NCI-H524 (cell line): Measurements from ENCODE around the gene EPHA6.

Experiments used
- DNase-seq, 2 experiments: peaks; one replicate each; lab custom pipeline; 2025; lab: John Stamatoyannopoulos, UW

The EPHA6 gene

DNA sequence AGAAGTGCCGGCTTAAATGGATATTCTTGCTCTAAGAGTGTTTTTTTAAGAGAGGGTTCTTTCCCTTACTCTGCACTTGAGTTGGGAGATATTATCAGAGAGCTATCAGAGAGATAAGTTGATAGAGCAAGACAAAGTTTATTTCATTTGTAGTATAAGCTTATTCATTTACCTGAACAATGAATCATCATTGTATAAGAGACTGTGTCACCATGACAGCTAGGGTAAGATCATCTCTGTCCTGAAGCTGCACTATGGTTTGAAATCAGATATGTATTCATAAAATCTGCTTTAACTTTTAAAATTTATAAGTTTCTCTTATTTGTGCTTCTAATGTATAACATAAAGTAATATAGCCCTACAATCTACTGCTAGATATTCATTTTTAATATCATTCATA lies 822.1 kb downstream of the EPHA6 start:
- no peak for DNase-seq

DNA sequence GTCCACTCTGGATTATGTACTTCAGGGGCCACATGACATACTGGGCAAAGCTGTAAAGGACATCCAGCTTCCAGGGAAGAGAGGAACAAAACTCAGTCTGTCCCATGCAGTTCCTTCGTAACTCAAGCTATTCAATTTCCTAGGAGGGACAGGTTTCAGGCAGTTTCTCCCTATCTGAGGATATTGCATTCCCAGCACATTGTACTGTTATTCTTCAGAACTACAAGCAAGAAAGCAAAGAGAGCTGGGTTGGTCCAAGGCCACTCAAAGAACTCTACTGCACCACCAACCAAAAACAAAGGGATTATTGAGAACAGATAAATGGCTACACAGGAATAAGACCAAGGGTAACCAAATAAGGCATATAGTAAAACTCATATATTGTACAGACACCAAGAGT lies 832.5 kb downstream of the EPHA6 start:
- DNase-seq = no peak

DNA sequence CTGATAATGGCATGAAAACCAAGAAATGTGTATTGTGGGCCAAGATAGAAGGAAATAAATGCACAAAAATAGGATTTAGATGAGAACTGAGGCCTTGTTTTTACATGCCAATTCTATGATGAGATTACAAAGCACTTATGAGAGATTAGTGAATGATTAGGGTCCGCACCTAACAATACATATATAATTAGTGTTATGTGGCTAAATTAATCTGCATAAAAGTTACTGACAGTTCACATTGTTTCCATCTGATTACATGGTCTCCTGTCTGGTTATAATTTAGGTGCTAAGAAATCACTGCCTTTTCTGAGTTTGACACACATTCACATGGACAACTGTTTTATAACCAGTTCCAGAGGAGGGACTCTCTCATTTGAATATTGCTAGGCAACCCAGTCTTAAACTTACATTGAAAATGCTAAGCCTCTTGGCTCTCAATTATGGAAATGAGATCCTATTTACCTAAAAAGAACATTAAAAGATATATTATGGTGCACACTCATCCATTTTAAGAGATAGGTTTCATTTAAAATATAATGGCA lies 833.1 kb downstream of the EPHA6 start:
- DNase-seq = peak; percentile 42 to 70

DNA sequence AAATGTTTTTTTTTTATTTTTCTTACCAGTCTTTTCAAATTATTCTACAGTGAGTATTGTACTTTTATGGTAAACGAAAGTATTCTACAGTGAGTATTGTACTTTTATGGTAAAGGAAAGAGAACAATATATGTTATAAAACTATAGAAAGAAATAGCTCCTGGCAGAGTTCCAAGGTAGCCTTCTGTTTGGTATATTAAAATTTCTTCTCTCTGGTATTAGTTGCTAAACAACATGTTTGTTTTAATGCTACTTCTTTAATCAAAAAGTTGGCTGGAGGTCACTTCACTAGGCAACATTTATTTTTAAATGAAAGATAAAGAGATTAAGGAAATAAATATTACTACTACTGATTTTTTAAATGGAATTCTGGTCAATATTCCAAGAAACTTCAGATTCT lies 841.6 kb downstream of the EPHA6 start:
- no peak for DNase-seq

DNA sequence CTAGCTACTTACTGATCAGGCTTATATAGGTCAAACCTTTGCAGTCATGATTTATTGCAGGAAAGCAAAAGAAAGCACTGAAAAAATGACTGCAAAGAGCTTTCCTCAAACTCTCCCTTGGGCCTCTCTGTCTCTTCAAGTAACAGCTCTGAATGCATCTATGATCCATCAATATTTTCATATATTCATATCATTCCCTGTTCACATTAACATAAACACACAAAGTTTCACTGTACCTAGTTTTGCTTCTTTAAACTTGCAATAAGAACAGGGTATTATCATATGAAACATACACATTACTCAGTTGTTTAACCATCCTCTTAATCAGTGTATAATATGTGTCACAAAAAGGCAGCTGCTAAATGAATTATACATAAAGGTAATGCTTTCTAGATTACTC lies 842.2 kb downstream of the EPHA6 start:
- DNase-seq = no peak

DNA sequence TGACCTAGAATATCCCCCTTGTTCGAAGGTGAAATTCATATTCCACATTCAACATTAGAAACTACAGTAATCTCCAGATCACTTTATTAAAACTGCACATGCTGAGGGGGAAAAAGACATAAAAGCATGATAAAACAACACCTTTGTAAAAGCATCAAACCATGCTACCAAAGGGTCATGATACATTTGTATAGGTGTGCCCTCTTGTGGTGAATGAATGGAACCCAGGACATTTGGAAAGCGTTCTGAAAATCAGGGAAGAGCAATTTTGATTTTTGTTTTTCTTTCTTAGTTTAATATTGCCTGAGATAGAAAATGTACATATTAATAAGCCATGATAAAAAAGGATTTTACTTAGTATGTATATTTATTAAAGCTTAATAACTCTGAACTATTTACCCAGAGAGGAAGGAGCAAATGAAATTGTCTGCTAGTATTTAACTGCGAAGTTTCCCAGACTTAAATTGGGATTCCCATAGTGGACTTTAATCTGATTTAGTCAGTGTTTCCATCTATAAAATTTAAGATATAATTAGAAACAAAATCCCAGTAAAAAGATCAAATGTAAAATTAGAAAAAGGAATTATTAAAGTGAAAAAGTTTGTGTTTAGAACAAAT lies 844.4 kb downstream of the EPHA6 start:
- DNase-seq = peak; percentile 32 to 82

DNA sequence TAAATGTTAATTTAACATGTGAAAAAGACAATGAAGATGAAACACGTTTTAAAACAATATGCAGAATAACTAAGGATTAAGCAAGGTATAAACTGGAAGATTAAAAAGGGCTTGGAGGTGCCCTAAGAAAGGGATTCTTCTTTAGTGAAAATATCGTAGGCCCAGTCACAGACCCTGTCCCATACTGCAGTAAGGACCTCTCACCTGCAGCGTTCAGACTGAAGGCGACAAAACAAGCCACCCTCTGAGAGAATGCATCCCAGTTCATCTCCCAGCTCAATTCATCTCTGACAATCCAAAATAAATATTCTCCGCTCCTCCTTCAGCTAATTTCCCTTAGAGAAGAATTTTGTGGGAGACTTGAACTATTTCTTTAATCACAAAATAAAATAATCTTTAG lies 847.9 kb downstream of the EPHA6 start:
- DNase-seq = no peak

DNA sequence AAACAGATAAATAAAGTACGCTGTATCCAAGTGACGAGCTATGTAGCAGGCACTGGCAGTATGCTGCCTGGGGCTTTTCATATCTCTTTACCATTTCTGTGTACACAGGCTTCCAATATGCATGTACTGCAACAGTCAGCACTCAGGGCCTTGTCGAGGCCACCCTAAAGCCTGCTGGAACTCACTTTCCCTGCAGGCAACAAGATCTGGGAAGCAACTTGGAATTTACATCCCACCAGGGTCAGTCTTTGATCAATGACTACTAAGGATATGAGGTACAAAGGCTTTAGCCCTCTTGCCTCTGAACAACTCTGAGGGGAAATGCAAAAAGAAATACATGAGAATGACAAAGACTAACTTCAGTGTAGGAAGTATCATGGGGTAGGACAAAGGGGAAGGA lies 848.4 kb downstream of the EPHA6 start:
- no peak for DNase-seq

DNA sequence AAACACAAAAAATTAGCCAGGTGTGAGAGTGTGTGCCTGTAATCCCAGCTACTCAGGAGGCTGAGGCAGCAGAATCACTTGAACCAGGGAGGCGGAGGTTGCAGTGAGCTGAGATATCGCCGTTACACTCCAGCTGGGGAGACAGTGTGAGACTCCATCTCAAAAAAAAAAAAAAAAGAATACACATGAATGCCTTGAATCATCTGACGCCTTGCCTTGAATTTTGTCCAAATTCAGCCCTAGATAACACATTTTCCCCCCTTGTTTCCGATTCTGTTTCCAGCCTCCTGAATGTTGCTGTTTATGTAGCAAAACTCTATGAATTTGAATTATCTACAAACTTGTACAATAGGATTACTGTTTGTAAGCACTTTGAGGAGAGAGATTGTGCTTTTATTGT lies 851.5 kb downstream of the EPHA6 start:
- no peak for DNase-seq

DNA sequence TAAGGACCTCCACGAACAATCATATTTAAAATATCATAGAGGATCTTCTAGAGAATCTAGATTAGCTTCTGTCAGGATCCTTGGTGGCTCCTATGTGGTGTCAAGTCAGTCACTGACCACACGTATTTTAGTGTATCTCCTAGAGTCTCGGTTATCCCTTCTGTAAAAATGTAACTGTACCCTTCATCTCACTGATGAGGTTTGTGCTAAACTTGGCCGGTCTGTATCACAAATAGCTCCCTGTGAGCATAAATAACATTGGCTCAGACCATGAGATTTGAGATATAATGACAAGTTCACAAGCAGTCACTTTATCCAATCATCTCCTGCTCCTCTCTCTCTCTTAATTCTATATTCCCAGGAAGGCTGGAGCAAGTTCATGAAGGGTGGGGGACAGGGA lies 856.6 kb downstream of the EPHA6 start:
- no peak for DNase-seq

DNA sequence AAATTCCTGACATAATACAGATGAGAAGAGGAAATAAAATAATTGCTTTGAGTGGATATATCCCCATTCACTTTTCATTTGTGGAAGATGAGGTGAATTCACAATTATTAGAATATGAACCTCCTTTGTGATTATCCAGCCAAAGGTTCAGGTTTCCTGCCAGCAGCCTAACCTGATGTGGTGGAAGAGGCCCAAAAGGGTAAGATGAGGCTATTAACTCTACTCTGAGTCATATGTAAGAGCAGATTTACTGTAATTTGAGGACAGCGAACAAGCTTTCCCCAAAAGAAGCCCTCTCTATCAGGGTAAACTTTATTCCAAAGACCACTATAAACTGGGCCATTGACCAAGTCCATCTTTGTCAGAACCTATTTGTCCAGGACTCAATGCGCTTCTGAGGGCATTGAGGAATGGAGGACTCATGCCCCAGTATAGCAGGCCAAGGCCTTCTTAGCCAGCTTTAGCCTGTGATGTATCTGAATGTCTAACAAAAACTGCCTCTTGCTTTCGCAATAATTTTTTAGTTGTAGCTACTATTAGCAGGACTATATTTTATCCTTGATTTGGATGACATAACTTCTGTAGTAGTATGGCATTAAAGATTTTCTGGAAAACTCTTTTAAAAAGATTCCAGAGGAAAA lies 859.1 kb downstream of the EPHA6 start:
- no peak for DNase-seq

DNA sequence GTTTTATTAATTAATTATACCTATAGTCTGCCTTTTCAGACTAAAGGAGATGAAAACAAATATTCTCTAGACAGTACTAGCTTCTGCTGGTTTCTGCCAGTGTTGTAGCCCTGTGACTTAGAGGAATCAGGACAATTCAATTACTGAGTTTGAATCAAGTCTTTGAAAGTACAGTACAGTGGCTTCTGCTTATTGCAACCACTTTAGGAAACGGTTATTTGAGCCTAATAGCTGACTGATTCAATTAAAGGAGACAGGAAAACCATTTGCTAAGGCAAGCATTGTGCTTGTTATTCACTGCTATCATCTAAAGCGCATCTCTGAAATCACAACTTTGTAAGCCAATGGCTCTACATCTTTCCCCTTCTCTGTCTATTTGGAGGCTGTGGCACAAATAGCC lies 860.1 kb downstream of the EPHA6 start:
- no peak for DNase-seq

DNA sequence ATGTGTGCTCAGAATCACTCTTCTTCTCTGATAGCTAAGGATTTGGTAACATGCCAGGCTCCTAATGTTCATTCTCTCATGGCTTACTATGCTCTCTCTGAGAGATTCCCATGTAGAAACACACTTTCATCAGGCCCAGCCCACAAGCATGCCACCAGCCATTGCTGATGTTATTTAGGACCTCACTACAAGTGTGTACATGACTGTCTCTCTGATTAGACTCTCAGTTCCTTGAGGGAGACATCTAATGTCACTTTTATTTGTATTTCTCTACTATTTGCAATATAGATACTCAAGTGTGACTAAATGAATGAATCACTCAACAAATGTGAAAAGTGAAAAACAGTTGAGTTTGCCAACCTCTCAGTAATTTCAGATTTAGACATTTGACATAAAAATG lies 865.8 kb downstream of the EPHA6 start:
- no peak for DNase-seq

DNA sequence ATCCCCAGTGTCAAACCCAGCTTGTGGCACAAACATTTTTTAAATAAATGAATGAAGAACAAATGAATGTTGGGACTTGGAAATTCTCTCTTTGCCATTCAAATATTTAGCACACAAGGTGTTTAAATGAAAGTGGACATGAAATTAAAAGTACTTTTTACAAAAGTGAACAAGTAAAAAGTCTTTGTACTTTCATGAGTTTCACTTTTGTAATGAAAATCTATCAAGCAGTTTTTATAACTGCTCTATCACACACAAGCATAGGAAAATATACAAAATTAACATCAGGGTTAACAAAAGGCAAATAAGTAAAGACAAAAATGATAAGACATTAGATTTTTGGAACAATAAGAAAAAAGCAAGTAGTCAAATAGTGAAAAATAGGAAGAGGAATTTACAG lies 866.3 kb downstream of the EPHA6 start:
- no peak for DNase-seq

DNA sequence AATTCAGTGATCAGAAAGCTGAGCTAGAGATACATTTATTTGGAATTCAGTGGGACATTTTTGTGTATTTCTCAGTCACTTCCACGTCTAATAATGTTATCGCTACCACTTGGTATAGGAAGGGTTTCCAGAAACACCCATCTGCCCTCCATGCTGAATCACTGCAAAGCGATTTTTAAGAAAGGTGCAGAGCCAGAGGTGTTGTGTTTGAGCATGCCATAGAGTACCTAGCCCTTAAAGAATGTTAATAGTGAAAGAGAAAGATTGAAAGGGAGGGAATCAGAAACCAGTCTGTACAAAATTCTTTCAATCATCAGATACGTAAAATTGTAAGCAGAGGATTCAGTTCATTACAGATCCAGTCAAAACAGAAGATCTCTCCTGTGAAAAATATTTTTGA lies 870.1 kb downstream of the EPHA6 start:
- no peak for DNase-seq

DNA sequence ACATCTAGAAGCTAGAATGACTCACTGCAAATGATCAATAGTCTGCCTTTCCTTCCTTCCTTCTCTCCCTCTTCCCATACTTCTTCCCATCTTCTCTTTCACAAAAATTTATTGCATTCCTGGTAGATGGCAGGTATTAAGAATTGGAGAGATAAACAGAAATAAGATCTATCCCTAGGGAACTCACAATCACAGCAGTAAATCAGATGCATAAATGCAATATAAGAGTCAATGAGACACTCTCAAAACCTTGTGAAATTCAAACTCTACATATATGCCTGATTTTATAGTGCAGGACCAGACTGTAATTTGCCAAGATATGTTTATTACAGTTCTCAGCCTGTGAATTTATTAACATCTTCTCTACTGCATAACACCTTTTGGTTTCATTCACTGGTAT lies 871.9 kb downstream of the EPHA6 start:
- no peak for DNase-seq

DNA sequence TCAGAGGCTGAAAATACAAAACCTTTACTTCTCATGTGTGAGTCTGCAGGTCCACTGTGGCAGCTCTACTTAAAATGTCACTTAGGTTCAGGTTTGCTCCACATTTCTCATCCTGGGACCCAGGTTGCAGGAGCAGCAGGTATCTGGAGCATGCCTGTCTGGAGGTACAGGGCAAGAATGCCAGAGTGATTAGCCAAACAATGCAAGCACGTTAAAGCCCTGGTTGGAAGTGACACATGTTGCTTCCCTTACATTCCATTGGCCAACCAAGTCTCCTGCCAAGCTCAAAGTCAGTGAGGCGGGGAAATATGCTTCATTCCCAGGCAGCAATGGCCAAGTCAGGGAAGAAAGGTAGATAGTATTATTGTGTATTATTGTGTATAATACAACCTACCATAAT lies 873.3 kb downstream of the EPHA6 start:
- no peak for DNase-seq

DNA sequence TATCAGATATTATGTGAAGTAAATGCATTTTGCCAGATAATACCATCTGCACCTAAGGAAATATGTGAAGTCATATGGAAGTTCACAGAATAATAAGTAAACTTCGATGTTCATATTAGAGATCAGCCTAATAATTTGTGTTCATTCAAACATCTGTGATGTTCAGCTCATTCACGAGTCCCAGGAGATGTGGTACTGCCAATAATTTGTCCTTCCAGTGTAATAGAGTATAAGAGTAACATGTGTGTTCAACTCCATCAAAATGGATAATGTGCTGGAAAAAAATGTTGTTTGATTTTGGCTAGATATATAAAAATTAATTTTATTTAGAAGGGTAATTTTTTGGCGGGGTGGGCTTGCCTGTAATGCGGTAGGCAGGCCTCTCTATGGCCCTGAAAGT lies 874.7 kb downstream of the EPHA6 start:
- DNase-seq = no peak

DNA sequence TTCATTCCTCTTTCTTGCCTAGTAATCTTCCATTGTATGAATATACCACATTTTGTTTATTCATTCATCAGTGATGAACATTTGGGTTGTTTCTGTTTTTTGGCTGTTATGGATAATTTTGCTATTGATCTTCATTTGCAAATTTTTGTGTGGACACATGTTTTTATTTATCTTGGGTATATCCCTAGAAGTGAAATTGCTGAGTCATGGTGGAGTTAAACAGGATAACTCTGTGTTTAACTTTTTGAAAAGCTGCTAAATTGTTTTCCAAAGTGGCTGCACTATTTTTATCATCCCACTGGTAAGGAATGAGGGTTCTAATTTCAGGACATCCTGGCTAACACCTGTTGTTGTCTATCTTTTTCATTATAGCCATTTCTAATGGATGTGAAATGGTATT lies 875.6 kb downstream of the EPHA6 start:
- DNase-seq = no peak

DNA sequence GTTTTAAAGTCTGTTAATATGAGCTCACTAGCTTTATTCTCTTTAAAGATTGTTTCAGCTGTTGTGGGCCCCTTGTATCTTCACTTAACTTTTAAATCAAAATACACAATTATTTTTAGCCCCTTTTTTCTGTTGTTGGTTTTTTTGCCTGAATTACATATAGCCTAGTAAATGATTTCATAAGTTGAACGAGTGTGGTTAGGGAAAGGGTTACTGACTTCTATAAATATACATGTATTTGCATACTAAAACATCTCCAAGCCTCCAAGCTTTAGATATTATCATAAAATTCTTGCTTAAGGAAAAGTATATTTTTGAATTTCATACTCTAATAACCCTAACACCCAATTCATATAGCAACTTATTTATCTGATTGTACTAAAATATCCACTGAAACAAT lies 877.0 kb downstream of the EPHA6 start:
- DNase-seq = no peak

DNA sequence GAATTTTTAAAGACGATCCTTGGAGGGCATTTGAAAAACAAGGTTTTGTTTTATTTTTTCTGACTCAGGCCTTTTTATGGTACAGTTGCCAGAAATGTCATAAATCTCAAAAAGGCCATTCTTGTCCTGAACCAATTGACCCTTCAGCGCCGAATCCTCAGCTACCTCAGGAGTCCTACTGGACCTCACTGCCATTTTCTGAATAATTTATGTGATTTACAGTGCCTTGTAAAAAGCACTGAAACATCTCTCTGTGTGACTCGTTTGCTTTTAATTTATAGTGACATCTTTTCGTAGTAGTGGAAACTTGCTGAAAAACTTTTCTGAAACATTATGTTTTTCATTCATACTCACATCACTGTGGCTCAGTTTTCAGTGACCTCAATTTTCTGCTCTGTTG lies 878.0 kb downstream of the EPHA6 start:
- DNase-seq = no peak

DNA sequence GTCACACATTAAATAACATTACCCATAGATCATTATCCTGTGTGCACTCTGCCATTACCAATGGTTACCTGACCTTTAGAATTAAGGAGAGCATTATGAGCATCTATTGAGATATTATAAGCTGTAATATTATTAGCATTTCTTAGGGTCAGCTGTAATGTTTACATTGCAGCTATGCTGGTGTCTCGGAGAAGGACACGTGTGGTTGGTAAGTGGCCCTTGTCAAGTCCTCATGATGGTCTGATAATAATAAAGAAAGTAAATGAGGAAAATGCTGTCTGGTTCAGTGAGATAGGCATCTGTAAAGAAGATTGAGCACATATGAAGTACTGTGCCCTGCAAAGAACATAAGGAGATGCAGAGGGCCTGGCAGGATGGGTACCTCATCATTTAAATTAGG lies 878.4 kb downstream of the EPHA6 start:
- DNase-seq = no peak

DNA sequence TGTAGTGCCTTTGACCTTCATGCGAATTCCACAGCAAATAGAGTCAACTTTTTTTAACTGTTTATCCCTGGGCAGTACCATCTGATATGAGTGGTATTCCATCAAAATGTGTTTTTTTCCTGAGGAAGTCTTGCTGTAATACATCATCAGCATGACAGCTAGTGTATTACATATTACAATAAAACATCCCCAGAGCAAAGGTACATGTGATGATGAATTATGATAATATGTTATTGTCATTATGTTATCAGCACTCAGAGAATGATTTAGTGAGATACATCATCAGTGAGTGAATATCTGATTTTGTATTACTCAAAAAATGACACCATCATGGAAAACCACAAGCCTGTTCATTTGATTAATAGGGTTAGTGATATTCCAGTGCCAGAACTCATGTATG lies 880.5 kb downstream of the EPHA6 start:
- DNase-seq = no peak

DNA sequence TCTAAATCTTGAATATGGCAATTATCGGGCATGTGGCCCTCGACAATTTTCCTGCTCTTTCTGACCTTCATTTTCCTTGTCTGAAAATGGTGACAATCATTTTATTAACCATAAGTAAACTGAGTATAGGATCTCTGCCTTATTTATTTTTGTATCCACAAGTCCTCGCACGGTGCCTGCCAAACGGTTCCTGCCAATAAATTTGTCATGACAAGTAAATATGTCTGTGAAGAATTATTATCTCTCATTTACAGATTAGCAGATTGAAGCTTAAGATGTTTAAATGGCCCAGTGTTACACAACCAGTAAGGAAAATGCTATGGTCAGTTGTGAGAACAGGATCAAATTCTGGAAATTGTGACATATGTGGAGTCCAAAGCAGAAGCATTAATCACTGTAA lies 884.3 kb downstream of the EPHA6 start:
- DNase-seq = no peak
